OCI-LY7 (cell line): Measurements from ENCODE around the gene EEF1AKMT1. TPM values are rescaled to one million over a fixed set of nuclear protein-coding genes. Genes with fewer than 3 reads are reported as not detected.

ENCODE experiments used
- BruUV-seq: library from RNA; stranded (reverse); fragments of 400-500 nt; replicated peaks from 2 replicates; lab custom pipeline; 2021; lab: Mats Ljungman, UMichigan
- CTCF ChIA-PET: fragments of 300-600 bp; sonication (Branson Sonifier 250); formaldehyde crosslinking; loops from one replicate; lab custom pipeline; 2022; ENCODE audit warnings: antibody characterized with exemption; ENCODE audit not compliant: unreplicated experiment; lab: Charles Lee
- POLR2A ChIA-PET: fragments of 300-600 bp; sonication (Branson Sonifier 250); formaldehyde crosslinking; loops from one replicate; lab custom pipeline; 2022; ENCODE audit warnings: antibody characterized with exemption; lab: Charles Lee
- DNase-seq: peaks from one replicate; pipeline ENCODE4 v3.0.0-alpha.2; 2015; ENCODE audit warnings: low spot score
- H2AFZ ChIP-seq: fragments of 200-600 bp; sonication (generic), shearing (Covaris generic); 2 replicates; pipeline ENCODE4 v1.6.1; 2014; ENCODE audit warnings: mild to moderate bottlenecking, antibody characterized with exemption, low read length, moderate library complexity
- H3K27ac ChIP-seq: fragments of 200-600 bp; sonication (generic); 2 replicates; pipeline ENCODE4 v1.5.1; 2014; ENCODE audit warnings: mixed run types, low read depth, mild to moderate bottlenecking, moderate library complexity, low read length, inconsistent platforms; ENCODE audit not compliant: poor library complexity, severe bottlenecking
- H3K36me3 ChIP-seq: fragments of 200-600 bp; sonication (generic); 2 replicates; pipeline ENCODE4 v1.6.1; 2014; ENCODE audit warnings: mild to moderate bottlenecking, antibody characterized with exemption, low read length, moderate library complexity, mixed read lengths; ENCODE audit not compliant: insufficient read depth
- H3K4me1 ChIP-seq: fragments of 200-600 bp; sonication (generic); 2 replicates; pipeline ENCODE4 v1.5.1; 2014; ENCODE audit warnings: mild to moderate bottlenecking, low read length; ENCODE audit not compliant: insufficient read depth, poor library complexity, severe bottlenecking
- H3K4me2 ChIP-seq: fragments of 200-600 bp; sonication (generic); 2 replicates; pipeline ENCODE4 v1.6.1; 2014; ENCODE audit warnings: mild to moderate bottlenecking, low read length
- H3K4me3 ChIP-seq: fragments of 200-600 bp; sonication (generic); 2 replicates; pipeline ENCODE4 v1.5.1; 2014; ENCODE audit warnings: mild to moderate bottlenecking, low read depth, low read length; ENCODE audit not compliant: poor library complexity, severe bottlenecking
- H3K79me2 ChIP-seq: fragments of 200-600 bp; sonication (generic); 2 replicates; pipeline ENCODE4 v1.6.1; 2016; ENCODE audit warnings: low read depth, mild to moderate bottlenecking, low read length, moderate library complexity, mixed read lengths; ENCODE audit not compliant: insufficient read depth
- H3K9me2 ChIP-seq: fragments of 200-600 bp; sonication (generic); 2 replicates; pipeline ENCODE4 v1.6.1; 2016; ENCODE audit warnings: mild to moderate bottlenecking, low read length, mixed read lengths; ENCODE audit not compliant: insufficient read depth
- H3K9me3 ChIP-seq: fragments of 200-600 bp; sonication (generic); 2 replicates; pipeline ENCODE4 v1.6.1; 2014; ENCODE audit warnings: mild to moderate bottlenecking, mixed run types, low read length, mixed read lengths
- H4K20me1 ChIP-seq: fragments of 200-600 bp; sonication (generic); 2 replicates; pipeline ENCODE4 v1.6.1; 2014; ENCODE audit warnings: mild to moderate bottlenecking, antibody characterized with exemption, low read length, moderate library complexity, mixed read lengths; ENCODE audit not compliant: insufficient read depth
- CTCF ChIP-seq: fragments of 200-600 bp; sonication (generic); conservative IDR thresholded peaks from 2 replicates; pipeline ENCODE4 v1.5.1; 2014; ENCODE audit warnings: mild to moderate bottlenecking, antibody characterized with exemption, low read length, moderate library complexity, mixed read lengths
- EZH2phosphoT487 ChIP-seq: fragments of 200-600 bp; sonication (generic); IDR thresholded peaks from 2 replicates; pipeline ENCODE4 v1.6.1; 2018; ENCODE audit warnings: low read depth, borderline replicate concordance, mild to moderate bottlenecking, mixed run types, antibody characterized with exemption, low read length, moderate library complexity, mixed read lengths
- intact Hi-C: fragments of 100-400 bp; cut with micrococcal nuclease; formaldehyde crosslinking; loops from one replicate; pipeline ENCODE4 v1.10.0; 2022; ENCODE audit not compliant: unreplicated experiment
- total RNA-seq, 2 experiments: library from RNA; depleted of rRNA in 1 of 2; stranded (reverse); fragments of >200 nt in 1 of 2; shearing (Covaris generic) in 1 of 2; gene quantifications; 2 replicates each; pipeline ENCODE4 v1.2.3, GENCODE V29; 2014 to 2022

Gene EEF1AKMT1
- total RNA-seq, 2 experiments from 2014 or later, result 1.5 to 2.5 TPM

GRCh38 chr13:20716951-20717350 lies 56.8 kb downstream of the EEF1AKMT1 start:
- TF ChIP-seq CTCF (no peak), EZH2phosphoT487 (no peak)
- Histone ChIP-seq H3K79me2 (no peaks in the 10 kb centered on the region), H3K4me3 (no peak overlapping the region), H3K4me1 (no peaks in the 10 kb centered on the region), H3K27ac (no peak overlapping the region), H3K36me3 (no peaks in the 10 kb centered on the region), H3K9me3 (no peaks in the 10 kb centered on the region), H3K4me2 (no peak overlapping the region), H3K9me2 (no peaks in the 10 kb centered on the region), H2AFZ (no peak overlapping the region), H4K20me1 (no peaks in the 10 kb centered on the region)
- ChIA-PET CTCF (no interaction called here), POLR2A (no interaction called here)
- intact Hi-C loops, result no loop called here
- BruUV-seq, result no TSS peak
- DNase-seq, result no peak

GRCh38 chr13:20715330-20715712 lies 58.4 kb downstream of the EEF1AKMT1 start:
- Histone ChIP-seq H3K36me3 (no peaks in the 10 kb centered on the region), H3K79me2 (no peaks in the 10 kb centered on the region), H3K9me2 (no peaks in the 10 kb centered on the region), H4K20me1 (no peaks in the 10 kb centered on the region), H3K27ac (no peak overlapping the region), H3K4me1 (no peaks in the 10 kb centered on the region), H3K4me3 (no peak overlapping the region), H3K4me2 (no peak overlapping the region), H3K9me3 (no peaks in the 10 kb centered on the region), H2AFZ (no peak overlapping the region)
- no TSS peak for BruUV-seq
- CTCF ChIA-PET, result no interaction called here
- intact Hi-C loops, result no loop called here
- TF ChIP-seq EZH2phosphoT487 (no peak), CTCF (no peak)
- no peak for DNase-seq
- POLR2A ChIA-PET, result interaction anchor here (0.6 to 0.7 kb wide), 3 partner anchors 328 to 671 kb away, joined by 3 to 4 read pairs (median 3); no protein-coding TSS in a partner anchor

GRCh38 chr13:20714563-20715329 lies 59.0 kb downstream of the EEF1AKMT1 start:
- BruUV-seq, result no TSS peak
- DNase-seq, result no peak
- H3K9me2 ChIP-seq, result no peaks in the 10 kb centered on the region
- H3K4me3 ChIP-seq, result no peak overlapping the region
- no peak overlapping the region for H3K4me2 ChIP-seq
- no peaks in the 10 kb centered on the region for H3K79me2 ChIP-seq
- ChIA-PET CTCF (no interaction called here), POLR2A (interaction anchor here (0.6 to 0.7 kb wide), 3 partner anchors 328 to 672 kb away, joined by 3 to 4 read pairs (median 3); no protein-coding TSS in a partner anchor)
- no peaks in the 10 kb centered on the region for H3K36me3 ChIP-seq
- H3K9me3 ChIP-seq, result no peaks in the 10 kb centered on the region
- H2AFZ ChIP-seq, result no peak overlapping the region
- intact Hi-C loops, result no loop called here
- no peaks in the 10 kb centered on the region for H3K4me1 ChIP-seq
- no peak overlapping the region for H3K27ac ChIP-seq
- TF ChIP-seq EZH2phosphoT487 (no peak), CTCF (no peak)
- H4K20me1 ChIP-seq, result no peaks in the 10 kb centered on the region
